ENCODE data around the gene SMAD6. TPM values are rescaled to one million over a fixed set of nuclear protein-coding genes. Genes with fewer than 3 reads are reported as not detected.

The SMAD6 gene
- total and polyA plus RNA-seq, 2 of the 4 experiments (the other 2 are of a cell fraction) = 4.8 to 8.5 TPM

DNA sequence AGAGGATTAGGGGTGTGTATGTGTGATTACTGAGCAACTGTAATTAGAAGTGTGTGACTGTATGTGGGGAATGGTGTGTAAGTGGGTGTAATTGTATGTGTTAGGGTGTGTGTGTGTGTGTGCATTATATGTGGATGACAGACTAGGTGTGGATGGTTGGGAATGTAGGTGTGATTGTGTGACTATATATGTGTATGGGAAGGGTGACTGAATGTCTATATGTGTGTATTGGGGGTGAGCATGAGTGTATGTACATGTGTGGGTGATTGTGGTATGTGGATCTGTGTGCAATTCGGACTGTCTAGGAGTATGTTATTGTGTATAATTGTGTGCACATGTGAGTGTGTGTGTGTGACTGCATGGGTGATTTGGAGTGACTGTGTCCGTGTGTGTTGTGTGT is 43.2 kb upstream of the SMAD6 start:
- H2AFZ ChIP-seq (replicated peaks; ENCODE audit: low read length, poor library complexity) = no peak overlapping the region
- H3K14ac ChIP-seq (replicated peaks; ENCODE audit: low read depth, low read length) = no peak overlapping the region
- no peaks in the 10 kb centered on the region for H4K20me1 ChIP-seq (ENCODE audit: insufficient read depth, low read length)
- POLR2A ChIA-PET (ENCODE audit: unreplicated experiment) = no interaction called here
- H2BK120ac ChIP-seq (ENCODE audit: low read depth, low read length) = no peak overlapping the region
- 83% methylated on average over 1 of the region's 2 CpGs; no CpG with 5 or more reads in 1 of the 2 experiments for WGBS, 2 experiments (ENCODE audit: extremely low coverage in 2 of 2, insufficient read length in 1 of 2)
- no peak overlapping the region for H3K23ac ChIP-seq (ENCODE audit: low read depth, low read length)
- peaks cover 4% of the 10 kb centered on the region for H3K9me1 ChIP-seq (ENCODE audit: insufficient read depth, low read length)
- no peak overlapping the region for H4K5ac ChIP-seq (ENCODE audit: low read depth, low read length)
- CTCF ChIA-PET = no interaction called here
- no peaks in the 10 kb centered on the region for H3K79me1 ChIP-seq (ENCODE audit: low read depth in 1 of 2, low read length in 2 of 2)
- in situ Hi-C loops (cut with MboI; ENCODE audit: low sequenced_read_pairs) (no loop called here), dilution Hi-C loops (cut with HindIII; ENCODE audit: low sequenced_read_pairs, unreplicated experiment) (no loop called here), intact Hi-C loops (cut with micrococcal nuclease) (no loop called here)
- H3K4ac ChIP-seq (ENCODE audit: low read depth, low read length) = no peak overlapping the region
- H3K56ac ChIP-seq (ENCODE audit: extremely low read depth, insufficient read depth, low read length) = no peak overlapping the region
- no peak overlapping the region for H2BK20ac ChIP-seq (ENCODE audit: low read depth, low read length)
- 0 out of 2 replicates have a peak, but pooled peaks cover 4% of the 10 kb centered on the region for H3K27me3 ChIP-seq (ENCODE audit: control insufficient read depth, insufficient read depth, low read length)
- no peak overlapping the region for H3K4me2 ChIP-seq (ENCODE audit: low read depth, low read length)
- H3K36me3 ChIP-seq (ENCODE audit: control insufficient read depth, insufficient read depth, low read length) = no peaks in the 10 kb centered on the region
- no peak overlapping the region for H4K8ac ChIP-seq (ENCODE audit: low read depth in 2 of 2, low read length in 2 of 2)
- H3K27ac ChIP-seq (ENCODE audit: insufficient read depth, low read length) = no peak overlapping the region
- no TSS peak for BruUV-seq (replicated peaks)
- H2AK9ac ChIP-seq (replicated peaks; ENCODE audit: low read depth, low read length, poor library complexity) = no peak overlapping the region
- H3K9ac ChIP-seq (ENCODE audit: low read depth, low read length) = no peak overlapping the region
- H3K18ac ChIP-seq (ENCODE audit: low read depth, low read length) = no peak overlapping the region
- no peak overlapping the region for H3K4me3 ChIP-seq (ENCODE audit: insufficient read depth, low read depth, low read length)
- H4K91ac ChIP-seq (ENCODE audit: insufficient read depth, low read depth, low read length) = no peak overlapping the region
- no peaks in the 10 kb centered on the region; the same call in 1 of the 2 replicates for H3K4me1 ChIP-seq (ENCODE audit: control insufficient read depth, insufficient read depth, low read length)
- ATAC-seq (ENCODE audit: low read depth) = no peak
- DNase-seq = no peak
- no peaks in the 10 kb centered on the region for H3K9me3 ChIP-seq (ENCODE audit: control insufficient read depth, insufficient read depth, low read length)
- no peak overlapping the region for H2BK5ac ChIP-seq (ENCODE audit: low read depth, low read length, poor library complexity, severe bottlenecking)
- TF ChIP-seq MAZ (IDR thresholded peaks at IDR 0.05; ENCODE audit: borderline replicate concordance, low read depth, low read length) (no peak), RCOR1 (IDR thresholded peaks at IDR 0.05; ENCODE audit: insufficient replicate concordance, low read length) (no peak), USF2 (IDR thresholded peaks at IDR 0.05; ENCODE audit: low read depth, low read length) (no peak), MXI1 (IDR thresholded peaks at IDR 0.05; ENCODE audit: borderline replicate concordance, low read depth, low read length) (no peak), RFX5 (IDR thresholded peaks at IDR 0.05; ENCODE audit: low read depth, low read length) (no peak), SMC3 (IDR thresholded peaks at IDR 0.05; ENCODE audit: low read depth, low read length) (no peak), POLR2A (IDR thresholded peaks at IDR 0.05; ENCODE audit: low read depth, low read length) (no peak), BHLHE40 (IDR thresholded peaks at IDR 0.05; ENCODE audit: low read depth, low read length) (no peak), CHD1 (IDR thresholded peaks at IDR 0.05; ENCODE audit: low read depth, low read length) (no peak), NFE2L2 (IDR thresholded peaks at IDR 0.05; ENCODE audit: low read depth, low read length) (no peak)
- TF ChIP-seq, protein P1, sequence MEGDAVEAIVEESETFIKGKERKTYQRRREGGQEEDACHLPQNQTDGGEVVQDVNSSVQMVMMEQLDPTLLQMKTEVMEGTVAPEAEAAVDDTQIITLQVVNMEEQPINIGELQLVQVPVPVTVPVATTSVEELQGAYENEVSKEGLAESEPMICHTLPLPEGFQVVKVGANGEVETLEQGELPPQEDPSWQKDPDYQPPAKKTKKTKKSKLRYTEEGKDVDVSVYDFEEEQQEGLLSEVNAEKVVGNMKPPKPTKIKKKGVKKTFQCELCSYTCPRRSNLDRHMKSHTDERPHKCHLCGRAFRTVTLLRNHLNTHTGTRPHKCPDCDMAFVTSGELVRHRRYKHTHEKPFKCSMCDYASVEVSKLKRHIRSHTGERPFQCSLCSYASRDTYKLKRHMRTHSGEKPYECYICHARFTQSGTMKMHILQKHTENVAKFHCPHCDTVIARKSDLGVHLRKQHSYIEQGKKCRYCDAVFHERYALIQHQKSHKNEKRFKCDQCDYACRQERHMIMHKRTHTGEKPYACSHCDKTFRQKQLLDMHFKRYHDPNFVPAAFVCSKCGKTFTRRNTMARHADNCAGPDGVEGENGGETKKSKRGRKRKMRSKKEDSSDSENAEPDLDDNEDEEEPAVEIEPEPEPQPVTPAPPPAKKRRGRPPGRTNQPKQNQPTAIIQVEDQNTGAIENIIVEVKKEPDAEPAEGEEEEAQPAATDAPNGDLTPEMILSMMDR (conservative IDR thresholded peaks at IDR 0.05; ENCODE audit: low read depth, low read length) = no peak
- H2BK15ac ChIP-seq (ENCODE audit: low read depth, low read length) = no peak overlapping the region
- H2AK5ac ChIP-seq (ENCODE audit: low read depth, low read length) = 0 out of 2 replicates have a peak overlapping the region, but pooled peaks have one; percentile 24

Measured in IMR-90 (cell line).